Measurements from ENCODE around the gene C9.

DNA sequence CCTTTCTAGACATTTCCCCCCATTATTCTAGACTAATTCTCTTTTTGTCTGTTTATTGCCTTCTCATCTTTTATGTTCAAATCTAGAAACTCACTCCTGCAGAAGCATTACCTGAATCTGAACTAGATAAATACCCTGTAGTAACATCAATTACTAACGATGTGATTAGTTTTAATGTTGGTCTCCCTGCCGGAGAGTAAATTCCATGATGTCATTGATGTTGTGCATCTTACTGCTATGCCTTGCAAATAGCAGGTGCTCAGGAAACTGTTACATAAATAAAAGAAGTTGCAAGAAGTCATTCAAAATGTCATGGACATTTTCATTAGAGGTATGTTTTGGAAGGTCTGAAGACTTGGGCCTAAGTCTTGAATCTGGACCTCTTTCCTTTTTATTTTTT is 23.0 kb upstream of the C9 start:
- TF ChIP-seq, protein P1, sequence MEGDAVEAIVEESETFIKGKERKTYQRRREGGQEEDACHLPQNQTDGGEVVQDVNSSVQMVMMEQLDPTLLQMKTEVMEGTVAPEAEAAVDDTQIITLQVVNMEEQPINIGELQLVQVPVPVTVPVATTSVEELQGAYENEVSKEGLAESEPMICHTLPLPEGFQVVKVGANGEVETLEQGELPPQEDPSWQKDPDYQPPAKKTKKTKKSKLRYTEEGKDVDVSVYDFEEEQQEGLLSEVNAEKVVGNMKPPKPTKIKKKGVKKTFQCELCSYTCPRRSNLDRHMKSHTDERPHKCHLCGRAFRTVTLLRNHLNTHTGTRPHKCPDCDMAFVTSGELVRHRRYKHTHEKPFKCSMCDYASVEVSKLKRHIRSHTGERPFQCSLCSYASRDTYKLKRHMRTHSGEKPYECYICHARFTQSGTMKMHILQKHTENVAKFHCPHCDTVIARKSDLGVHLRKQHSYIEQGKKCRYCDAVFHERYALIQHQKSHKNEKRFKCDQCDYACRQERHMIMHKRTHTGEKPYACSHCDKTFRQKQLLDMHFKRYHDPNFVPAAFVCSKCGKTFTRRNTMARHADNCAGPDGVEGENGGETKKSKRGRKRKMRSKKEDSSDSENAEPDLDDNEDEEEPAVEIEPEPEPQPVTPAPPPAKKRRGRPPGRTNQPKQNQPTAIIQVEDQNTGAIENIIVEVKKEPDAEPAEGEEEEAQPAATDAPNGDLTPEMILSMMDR (IDR thresholded peaks at IDR 0.05): no peak
- no peak for TF ChIP-seq POLR2A (IDR thresholded peaks at IDR 0.05)
